Right lung (tissue), 5 donors: ENCODE measurements around the gene NT5DC2. TPM values are rescaled to one million over a fixed set of nuclear protein-coding genes. Genes with fewer than 3 reads are reported as not detected.

Experiments
- DNase-seq, 2 donors: peaks; one replicate each; pipeline ENCODE4 v3.0.0-alpha.2; 2013
- polyA plus RNA-seq, 5 donors: library from polyadenylated mRNA; unstranded; fragments of 120-200 nt; gene quantifications; one replicate each; pipeline versions ENCODE4 v1.2.1 to v1.2.3, GENCODE V29; 2013; ENCODE audit warnings: inconsistent platforms in 1 of 5, low replicate concordance in 1 of 5; ENCODE audit not compliant: insufficient read length in 5 of 5, insufficient read depth in 1 of 5

NT5DC2 gene
- polyA plus RNA-seq, 5 donors = 205 to 350 (median 239) TPM

GRCh38 chr3:52541050-52541449 lies 7.4 kb upstream of the NT5DC2 start:
- DNase-seq = no peak

DNA sequence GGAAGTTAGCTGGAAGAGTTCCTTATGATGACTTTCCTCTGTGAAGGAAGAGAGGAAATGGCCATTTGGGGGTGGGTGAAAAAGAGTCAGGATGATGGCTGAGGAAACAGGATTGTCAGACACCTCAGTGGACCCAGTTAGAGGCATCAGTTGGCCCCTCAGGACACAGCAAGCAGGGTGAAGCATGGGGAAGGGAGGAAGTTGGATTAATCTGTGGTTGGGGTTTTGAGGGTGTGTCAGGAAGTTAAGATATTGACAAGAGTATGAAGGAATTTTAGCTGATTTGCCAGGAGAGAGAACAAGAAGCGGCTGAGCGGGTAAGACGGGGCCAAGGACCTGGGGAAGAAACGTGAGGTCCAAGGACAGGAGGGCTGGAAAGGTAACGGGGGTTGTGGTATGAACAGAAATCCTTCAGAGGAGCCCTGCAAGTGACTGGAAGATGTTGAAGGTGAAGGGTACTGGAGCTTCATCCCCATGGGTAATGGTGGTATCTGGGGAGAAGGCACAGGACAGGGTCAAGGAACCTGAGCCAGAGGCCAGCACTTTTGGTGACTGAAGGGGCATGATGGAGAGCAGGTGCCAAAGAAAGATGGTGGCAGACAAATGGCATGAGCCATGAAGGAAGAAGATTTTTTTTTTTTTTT lies 5.5 kb upstream of the NT5DC2 start:
- no peak for DNase-seq

- no peak for DNase-seq
These were observed 4.2 kb upstream of the NT5DC2 start for GRCh38 chr3:52537726-52538421.

DNA sequence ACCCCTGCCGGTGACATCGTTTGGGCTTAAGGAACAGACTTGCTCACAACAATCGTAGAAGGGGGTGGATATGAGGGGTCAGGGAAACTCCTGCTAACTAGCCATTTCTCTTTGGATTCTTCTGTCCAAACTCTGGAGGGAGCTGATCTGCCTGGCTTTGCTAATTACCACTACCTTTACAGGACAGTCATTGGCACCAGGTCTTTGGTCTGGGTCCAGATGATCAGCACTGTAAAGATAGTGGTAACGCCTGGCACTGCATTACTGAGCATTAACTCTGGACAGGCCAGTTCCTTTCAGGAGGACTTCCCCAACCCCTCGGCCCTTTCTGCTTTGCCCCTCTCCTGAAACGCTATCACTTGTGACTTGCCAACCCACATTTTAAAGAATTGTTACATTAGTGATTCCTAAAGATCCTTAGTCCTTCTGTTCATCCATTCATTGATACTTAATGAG lies 3.5 kb upstream of the NT5DC2 start:
- no peak for DNase-seq

DNA sequence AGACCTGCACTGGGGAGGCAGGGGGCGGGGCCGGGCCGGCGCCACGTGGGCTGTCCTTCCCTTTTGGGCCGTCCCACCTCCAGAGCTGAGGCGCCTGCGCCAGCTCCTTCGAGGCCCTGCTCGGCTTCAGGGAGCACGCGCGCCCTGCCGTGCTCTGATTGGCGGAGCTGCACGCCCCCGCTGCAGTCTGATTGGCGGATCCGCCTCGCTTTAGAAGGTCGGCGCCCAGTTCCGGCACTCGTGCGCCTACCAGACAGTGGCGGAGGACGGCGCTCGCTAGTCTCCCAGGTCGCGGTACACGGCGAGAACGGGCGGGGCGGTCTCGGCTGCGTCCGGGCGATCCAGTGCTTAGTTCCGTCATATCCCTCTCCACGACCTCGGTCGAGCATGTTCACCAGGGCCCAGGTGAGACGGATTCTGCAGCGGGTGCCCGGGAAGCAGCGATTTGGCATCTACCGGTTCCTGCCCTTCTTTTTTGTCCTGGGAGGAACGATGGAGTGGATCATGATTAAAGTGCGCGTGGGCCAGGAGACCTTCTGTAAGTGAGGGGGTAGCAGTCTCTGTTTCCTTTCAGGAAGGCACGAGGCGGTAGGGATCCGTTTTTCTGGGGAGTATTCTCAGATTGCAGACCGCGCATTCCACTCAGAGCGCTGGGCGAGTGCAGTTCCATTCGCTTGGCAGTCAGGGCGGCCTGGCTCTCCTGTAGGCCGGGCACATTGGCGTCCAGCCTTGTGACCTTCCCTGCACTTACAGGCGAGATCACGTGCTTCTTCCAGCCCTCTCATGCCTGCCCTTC lies 2.9 kb upstream of the NT5DC2 start, which contains the start of gene UQCC5:
Gene UQCC5 (plus strand): TSS at position 237 of the 796 bp plus-strand sequence. CDS start 151 bp downstream, at position 388.
- DNase-seq = peak; percentile 97

DNA sequence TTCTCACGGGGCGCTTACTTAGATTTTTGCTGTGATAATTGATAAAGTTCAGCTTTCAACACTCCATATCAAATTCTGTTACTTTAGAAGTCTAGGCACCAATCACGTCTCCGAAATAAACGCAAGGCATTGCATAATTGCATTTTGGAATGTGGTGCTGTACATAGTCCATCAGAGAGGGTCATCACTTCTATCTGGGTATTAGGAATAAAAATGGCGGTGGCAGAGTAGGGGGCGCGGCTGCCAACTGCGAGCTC lies 2.4 kb upstream of the NT5DC2 start:
- no peak for DNase-seq

DNA sequence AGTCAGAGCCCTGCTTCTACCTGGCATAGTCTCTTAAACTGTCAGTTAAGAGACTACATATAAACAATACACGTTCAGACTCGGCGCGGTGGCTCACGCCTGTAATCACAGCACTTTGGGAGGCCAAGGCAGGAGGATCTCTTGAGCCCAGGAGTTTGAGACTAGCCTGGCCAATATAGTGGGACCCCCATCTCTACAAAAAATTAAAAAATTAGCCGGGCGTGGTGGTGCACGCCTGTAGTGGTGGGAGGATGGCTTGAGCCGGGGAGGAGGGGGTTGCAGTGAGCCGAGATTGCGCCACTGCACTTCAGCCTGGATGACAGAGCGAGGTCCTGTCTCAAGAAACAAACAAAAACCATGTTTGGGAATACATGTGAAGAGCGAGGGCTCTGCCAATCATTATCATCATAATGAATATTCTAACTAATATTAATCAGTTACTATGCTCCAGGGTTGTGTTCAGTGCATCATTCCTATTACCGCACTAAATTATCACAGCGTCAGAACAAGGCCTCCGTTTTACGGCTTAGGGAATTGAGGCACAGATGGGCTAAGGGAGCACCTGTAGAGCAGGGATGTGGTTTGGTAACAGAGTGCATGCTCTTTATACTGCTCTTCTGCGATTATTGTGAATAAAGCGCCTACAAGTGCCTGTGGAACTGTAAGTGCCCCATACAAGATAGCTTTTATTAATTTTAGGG lies 1.9 kb upstream of the NT5DC2 start:
- DNase-seq = no peak

DNA sequence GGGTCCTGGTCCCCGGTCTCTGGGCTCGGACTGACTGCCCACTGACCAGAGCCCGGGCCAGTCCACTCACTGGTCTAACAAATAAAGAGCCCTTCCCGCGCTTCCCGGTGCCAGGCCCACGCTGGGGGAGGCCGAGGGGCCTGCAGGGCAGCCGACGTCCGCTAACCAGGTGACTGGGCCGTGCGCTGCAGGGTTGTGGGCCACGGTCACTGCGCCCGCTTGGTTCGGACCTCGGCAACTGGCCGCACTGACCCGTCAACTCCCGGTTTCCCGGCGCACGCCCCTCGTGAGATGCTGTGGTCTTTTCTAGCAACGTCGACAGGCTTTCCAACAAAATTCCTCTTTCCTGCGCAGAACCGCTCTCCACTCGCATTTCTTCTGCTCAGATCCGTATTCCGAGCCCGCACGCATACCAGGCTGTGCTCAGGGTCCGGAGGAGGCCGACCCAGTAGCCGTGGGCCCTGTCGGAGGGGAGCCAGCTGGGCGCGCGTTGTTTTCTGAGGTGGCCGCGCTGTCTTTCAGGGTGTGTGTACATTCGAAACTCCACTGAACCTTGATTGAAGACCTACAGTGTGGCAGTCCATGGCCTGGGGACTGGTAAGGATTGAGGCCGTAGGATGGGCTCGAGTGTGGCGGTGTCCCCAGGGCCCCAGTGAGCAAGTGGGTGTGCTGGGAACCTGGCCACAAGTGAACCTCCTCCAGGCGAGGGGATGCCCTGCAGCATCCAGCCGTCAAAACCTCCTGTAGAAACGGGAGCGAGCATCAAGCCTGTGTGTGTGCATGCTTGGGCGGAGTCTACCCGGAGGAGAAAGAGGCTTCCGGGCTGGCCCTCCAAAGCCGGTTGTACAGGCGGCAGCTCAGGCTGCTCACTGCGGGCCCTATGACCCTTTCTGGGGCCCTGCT lies 875 bp upstream of the NT5DC2 start:
- peak in 1 of 2 donors; percentile 28 for DNase-seq

GRCh38 chr3:52532838-52533622 lies 627 bp downstream of the NT5DC2 start:
- no peak for DNase-seq

DNA sequence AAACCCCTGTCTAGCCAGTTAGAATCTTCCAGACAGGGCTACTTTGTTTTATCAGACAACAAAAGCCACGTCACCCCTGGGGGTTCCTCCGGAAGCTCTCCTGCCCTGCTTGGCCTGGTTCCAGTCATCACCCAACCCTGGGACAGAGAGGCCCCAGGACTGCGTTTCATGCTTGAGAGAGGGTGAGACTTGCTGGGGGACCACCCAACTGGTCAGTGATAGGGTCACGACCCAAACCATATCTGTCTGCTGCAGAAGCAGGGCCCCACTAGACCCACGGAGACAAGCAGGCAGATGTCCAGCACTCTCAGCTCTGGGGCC lies 1.2 kb downstream of the NT5DC2 start:
- no peak for DNase-seq

DNA sequence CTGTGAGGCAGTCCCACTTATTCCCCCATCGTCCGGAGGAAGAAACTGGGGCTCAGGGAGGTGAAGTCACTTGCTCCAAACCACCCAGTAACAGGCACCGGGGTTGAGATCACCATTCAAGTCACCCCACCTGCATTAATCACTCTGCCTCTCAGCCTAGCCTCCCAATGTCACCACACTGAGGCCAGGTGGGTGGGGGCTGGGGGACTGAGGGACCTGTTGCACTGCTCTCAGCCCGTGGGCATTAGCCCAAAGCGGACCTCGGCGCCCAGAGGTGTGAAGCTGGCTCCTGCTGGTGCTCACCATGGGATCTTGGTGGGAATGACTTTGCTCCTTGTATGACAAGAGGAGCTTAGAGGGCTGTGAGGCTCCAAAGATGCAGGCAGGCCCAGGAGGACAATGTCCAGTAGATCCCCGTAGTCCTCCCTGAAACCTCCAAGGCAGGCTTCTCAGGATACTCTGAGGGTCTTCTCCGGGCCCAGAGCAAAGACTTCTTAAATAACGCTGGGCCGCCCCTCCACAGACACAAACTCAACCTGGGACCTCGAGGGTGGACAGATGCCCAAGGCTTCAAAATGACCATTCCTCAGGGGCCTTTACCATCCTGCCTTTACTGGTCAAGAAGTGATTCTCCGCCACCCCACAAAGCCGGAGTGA lies 1.7 kb downstream of the NT5DC2 start:
- DNase-seq = no peak

- no peak for DNase-seq
These were observed 2.5 kb downstream of the NT5DC2 start for GRCh38 chr3:52530918-52531826.

GRCh38 chr3:52529376-52530333 lies 4.0 kb downstream of the NT5DC2 start:
- DNase-seq = peak in 1 of 2 donors; percentile 63

DNA sequence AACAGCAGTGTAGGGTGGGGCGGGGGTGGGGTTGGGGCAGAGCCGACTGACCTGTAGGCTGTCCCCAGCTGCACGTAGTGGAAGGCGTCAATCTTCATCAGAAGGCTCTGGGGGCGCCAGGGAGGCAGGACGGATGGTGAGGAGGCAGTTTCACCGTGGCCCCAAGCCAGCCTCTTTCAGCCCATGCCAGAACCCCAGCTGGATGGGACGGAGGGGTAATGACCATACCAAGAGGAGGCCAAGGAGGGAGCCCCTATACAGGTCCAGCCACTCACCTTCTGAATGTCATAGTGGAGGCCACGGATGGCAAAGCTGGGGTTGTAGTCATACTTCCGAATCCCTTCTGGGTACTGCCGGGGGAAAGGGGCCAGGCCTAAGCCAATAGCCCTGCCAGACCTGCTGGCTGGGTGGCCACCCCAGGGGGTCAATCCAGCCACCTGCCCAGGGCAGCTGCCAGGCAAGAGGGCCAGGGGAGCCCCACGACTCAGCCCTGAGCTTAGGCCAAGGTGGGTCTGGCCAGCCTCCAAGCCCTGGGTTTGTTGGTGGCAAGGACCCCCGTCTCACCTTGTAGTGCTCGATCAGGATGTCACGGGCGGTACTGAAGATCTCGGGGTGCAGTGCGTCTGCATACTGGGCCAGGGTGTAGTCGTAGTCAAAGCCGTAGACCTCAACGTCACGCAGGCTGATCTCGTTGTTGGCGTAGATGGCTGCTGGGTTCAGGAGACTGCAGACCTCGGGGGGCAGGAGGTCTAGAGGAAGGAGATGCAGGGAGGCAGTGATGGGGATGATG lies 4.9 kb downstream of the NT5DC2 start:
- no peak for DNase-seq

DNA sequence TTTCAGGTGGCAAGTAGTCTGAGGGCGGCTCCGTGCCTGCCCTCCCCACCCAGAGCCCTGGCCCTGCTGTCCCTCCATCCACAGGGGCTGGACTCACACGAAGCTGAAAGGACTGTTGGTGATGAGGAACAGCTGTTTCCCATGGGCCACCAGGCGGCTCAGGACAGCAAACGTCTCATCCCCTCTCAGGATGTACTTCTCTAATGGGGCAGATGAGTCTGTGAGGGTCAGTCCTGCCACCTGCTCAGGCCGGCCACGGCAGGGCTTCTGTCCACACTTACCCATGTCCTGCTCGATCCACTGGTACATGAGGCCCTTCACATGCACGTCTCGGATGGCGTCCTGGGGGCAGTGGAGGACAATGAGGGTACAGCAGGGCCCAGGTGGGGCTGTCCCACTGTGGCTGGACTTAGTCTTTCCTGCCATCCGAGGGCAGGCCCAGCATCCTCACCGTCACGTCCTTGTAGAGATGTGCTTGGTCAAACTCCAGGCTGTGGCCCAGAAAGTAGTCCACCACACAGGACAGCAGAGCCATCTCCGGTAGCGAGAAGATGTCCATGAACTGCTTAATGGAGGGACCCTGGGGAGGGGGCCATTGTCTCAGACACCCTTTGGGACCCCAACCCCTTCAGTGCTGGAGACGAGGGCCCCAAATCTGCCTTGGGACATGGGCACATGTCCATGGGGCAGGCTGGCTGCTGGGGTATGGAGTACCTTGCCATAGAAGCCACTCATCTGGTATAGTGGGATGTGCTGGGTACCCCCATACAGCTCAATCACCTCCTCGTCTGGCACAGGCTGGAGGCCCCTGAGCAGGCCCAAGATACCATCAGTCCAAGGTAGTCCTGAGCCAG lies 5.7 kb downstream of the NT5DC2 start:
- DNase-seq = no peak
